22Rv1 (cell line): ENCODE measurements around the gene SWAP70.
"Not testable (repeated sequence)": the region's sequence is repeated elsewhere in the genome, so short reads cannot be mapped to it uniquely, and the experiment has no call there.

Experiments
- H3K27ac ChIP-seq: fragments of 450-650 bp; 2 replicates; pipeline ENCODE4 v1.5.1; 2017
- ZFX ChIP-seq: fragments of 450-650 bp; IDR thresholded peaks from 2 replicates; pipeline ENCODE4 v1.6.1; 2017; ENCODE audit warnings: antibody characterized with exemption, borderline replicate concordance
- TF ChIP-seq, protein P1 (sequence below): fragments of 450-650 bp; IDR thresholded peaks from 2 replicates; pipeline ENCODE4 v1.5.1; 2017; ENCODE audit warnings: mild to moderate bottlenecking

The SWAP70 gene

GRCh38 chr11:9663699-9664275 lies at the start of gene SWAP70:
Gene SWAP70, plus strand, starts transcription at chr11:9664077. Its CDS starts 103 bp downstream, at chr11:9664180.
- TF ChIP-seq, protein P1, sequence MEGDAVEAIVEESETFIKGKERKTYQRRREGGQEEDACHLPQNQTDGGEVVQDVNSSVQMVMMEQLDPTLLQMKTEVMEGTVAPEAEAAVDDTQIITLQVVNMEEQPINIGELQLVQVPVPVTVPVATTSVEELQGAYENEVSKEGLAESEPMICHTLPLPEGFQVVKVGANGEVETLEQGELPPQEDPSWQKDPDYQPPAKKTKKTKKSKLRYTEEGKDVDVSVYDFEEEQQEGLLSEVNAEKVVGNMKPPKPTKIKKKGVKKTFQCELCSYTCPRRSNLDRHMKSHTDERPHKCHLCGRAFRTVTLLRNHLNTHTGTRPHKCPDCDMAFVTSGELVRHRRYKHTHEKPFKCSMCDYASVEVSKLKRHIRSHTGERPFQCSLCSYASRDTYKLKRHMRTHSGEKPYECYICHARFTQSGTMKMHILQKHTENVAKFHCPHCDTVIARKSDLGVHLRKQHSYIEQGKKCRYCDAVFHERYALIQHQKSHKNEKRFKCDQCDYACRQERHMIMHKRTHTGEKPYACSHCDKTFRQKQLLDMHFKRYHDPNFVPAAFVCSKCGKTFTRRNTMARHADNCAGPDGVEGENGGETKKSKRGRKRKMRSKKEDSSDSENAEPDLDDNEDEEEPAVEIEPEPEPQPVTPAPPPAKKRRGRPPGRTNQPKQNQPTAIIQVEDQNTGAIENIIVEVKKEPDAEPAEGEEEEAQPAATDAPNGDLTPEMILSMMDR: no peak
- TF ChIP-seq ZFX: no peak
- peak within 1 kb of the TSS; percentile 46 for H3K27ac ChIP-seq

- no peak for TF ChIP-seq ZFX
- TF ChIP-seq, protein P1: no peak
- no peak overlapping the region for H3K27ac ChIP-seq
Observed at GRCh38 chr11:9615031-9615451, 48.8 kb upstream of the SWAP70 start.

DNA sequence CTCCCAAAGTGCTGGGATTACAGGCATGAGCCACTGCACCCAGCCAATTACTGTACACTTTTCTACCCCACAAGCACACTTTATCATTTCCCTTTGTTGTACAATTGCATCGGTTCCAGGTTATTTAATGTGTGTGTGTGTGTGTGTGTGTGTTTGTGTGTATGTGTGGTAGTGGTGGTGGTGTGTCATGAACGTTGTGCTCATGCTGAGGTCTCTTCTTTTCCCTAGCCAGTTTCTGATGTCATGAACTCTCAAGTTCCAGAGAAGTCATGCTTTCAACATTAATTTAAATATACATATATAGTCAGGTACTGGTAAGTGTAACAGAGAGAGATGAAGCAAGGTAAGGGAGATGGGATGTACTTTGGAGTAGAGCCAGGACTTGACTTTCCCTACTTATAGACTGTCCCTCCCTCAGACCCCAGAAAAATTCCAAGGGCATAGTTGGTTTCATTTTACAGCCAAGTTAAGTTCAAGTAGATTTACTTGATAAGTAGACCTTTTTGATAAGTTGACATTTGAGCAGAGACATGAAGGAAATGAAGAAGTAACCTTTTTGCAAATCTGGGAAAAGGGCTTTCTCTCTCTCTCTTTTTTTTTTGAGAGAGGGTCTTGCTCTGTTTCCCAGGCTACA lies 47.7 kb upstream of the SWAP70 start:
- no peak overlapping the region for H3K27ac ChIP-seq

GRCh38 chr11:9616858-9617257 lies 47.0 kb upstream of the SWAP70 start:
- no peak for TF ChIP-seq ZFX
- no peak overlapping the region for H3K27ac ChIP-seq

More for the DNA sequence above, 47.7 kb upstream of the SWAP70 start:
- TF ChIP-seq ZFX: no peak
- TF ChIP-seq, protein P1: no peak

DNA sequence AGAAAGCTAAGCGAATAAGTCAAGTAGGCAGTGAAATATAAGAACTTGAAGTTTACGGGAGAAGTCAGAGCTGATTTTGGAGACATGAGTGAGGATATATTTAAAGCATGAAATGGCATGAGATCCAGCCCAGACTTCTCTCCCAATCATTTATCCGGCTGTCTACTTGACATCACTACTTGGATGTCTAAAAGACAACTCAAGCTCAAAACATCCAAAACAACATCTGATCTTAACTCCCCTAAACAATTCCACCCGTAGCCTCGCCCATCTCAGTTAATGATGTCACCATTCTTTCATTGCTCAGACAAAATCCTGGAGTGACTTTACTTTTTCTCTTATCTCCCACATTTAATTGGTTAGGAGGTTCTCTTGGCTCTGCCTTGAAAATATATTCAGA lies 45.9 kb upstream of the SWAP70 start:
- TF ChIP-seq ZFX: no peak
- H3K27ac ChIP-seq: no peak overlapping the region

GRCh38 chr11:9619004-9619403 lies 44.9 kb upstream of the SWAP70 start:
- TF ChIP-seq, protein P1: no peak
- no peak for TF ChIP-seq ZFX
- no peak overlapping the region for H3K27ac ChIP-seq

GRCh38 chr11:9619971-9620370 lies 43.9 kb upstream of the SWAP70 start:
- no peak overlapping the region for H3K27ac ChIP-seq
- no peak for TF ChIP-seq ZFX
- TF ChIP-seq, protein P1: no peak

DNA sequence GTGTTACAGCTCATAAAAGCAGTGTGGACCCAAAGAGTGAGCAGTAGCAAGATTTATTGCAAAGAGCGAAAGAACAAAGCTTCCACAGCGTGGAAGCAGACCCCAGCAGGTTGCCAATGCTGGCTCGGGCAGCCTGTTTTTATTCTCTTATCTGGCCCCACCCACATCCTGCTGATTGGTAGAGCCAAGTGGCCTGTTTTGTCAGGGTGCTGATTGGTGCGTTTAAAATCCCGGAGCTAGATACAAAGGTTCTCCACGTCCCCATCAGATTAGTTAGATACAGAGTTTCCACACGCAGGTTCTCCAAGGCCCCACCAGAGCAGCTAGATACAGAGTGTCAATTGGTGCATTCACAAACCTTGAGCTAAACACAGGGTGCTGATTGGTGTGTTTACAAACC lies 41.5 kb upstream of the SWAP70 start:
- H3K27ac ChIP-seq: not testable (repeated sequence)

DNA sequence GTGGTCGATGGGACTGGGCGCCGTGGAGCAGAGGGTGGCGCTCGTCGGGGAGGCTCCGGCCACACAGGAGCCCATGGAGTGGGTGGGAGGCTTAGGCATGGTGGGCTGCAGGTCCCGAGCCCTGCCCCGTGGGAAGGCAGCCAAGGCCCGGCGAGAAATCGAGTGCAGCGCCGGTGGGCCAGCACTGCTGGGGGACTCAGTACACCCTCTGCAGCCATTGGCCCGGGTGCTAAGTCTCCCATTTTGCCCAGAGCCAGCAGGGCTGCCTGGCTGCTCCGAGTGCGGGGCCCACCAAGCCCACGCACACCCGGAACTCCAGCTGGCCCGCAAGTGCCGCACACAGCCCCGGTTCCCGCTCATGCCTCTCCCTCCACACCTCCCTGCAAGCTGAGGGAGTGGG lies 40.8 kb upstream of the SWAP70 start:
- not testable (repeated sequence) for H3K27ac ChIP-seq
